HG03025 (cell line): Measurements from ENCODE around the gene NFE2.
"Not testable (repeated sequence)": the region's sequence is repeated elsewhere in the genome, so short reads cannot be mapped to it uniquely, and the experiment has no call there.

Experiments
- ATAC-seq: cut with Tn5 transposase; IDR thresholded peaks from one replicate; pipeline ENCODE4 v1.9.1; 2021; ENCODE audit warnings: mild to moderate bottlenecking, moderate library complexity; ENCODE audit not compliant: unreplicated experiment, low FRiP score

NFE2 gene

GRCh38 chr12:54284070-54284780 is 16.6 kb downstream of the NFE2 start:
- ATAC-seq = not testable (repeated sequence)

- no peak for ATAC-seq
Observed at GRCh38 chr12:54282949-54283593, 17.7 kb downstream of the NFE2 start.

- not testable (repeated sequence) for ATAC-seq
Observed at GRCh38 chr12:54281694-54282093, 19.1 kb downstream of the NFE2 start.

GRCh38 chr12:54281261-54281638 is 19.6 kb downstream of the NFE2 start:
- not testable (repeated sequence) for ATAC-seq

GRCh38 chr12:54280468-54281260 is 20.2 kb downstream of the NFE2 start, which contains the start of gene HNRNPA1:
Gene HNRNPA1 (plus strand): TSS chr12:54280726. CDS start chr12:54280808, 82 bp downstream.
- ATAC-seq = peak; percentile 86

GRCh38 chr12:54279632-54280467 is 21.0 kb downstream of the NFE2 start, which contains the start of gene CBX5:
Gene CBX5 (minus strand): TSS chr12:54280122. CDS start chr12:54257650, 22,472 bp downstream.
- ATAC-seq = peak; percentile 67

- ATAC-seq = no peak
Observed at GRCh38 chr12:54279227-54279631, 21.6 kb downstream of the NFE2 start.

GRCh38 chr12:54277823-54278276 is 23.0 kb downstream of the NFE2 start:
- no peak for ATAC-seq

- no peak for ATAC-seq
Observed at GRCh38 chr12:54276368-54276767, 24.4 kb downstream of the NFE2 start.

- no peak for ATAC-seq
Observed at GRCh38 chr12:54273981-54274380, 26.8 kb downstream of the NFE2 start.

GRCh38 chr12:54272214-54272613 is 28.6 kb downstream of the NFE2 start:
- ATAC-seq = no peak

- ATAC-seq = no peak
Observed at GRCh38 chr12:54270345-54270744, 30.5 kb downstream of the NFE2 start.

GRCh38 chr12:54266852-54267251 is 34.0 kb downstream of the NFE2 start:
- ATAC-seq = no peak

GRCh38 chr12:54265364-54265812 is 35.4 kb downstream of the NFE2 start:
- ATAC-seq = no peak

GRCh38 chr12:54262403-54262925 is 38.4 kb downstream of the NFE2 start:
- no peak for ATAC-seq

- ATAC-seq = no peak
Observed at GRCh38 chr12:54261815-54262402, 38.9 kb downstream of the NFE2 start.

GRCh38 chr12:54259194-54260011 is 41.4 kb downstream of the NFE2 start:
- ATAC-seq = no peak

GRCh38 chr12:54258201-54258681 is 42.6 kb downstream of the NFE2 start:
- no peak for ATAC-seq
